Measurements from ENCODE around the gene FER. TPM values are rescaled to one million over a fixed set of nuclear protein-coding genes. Genes with fewer than 3 reads are reported as not detected.

The FER gene
- total RNA-seq, 1 experiment from 2014 or later = 18.0 TPM

GRCh38 chr5:109152565-109152964 lies 404.9 kb downstream of the FER start:
- H2BK5ac ChIP-seq (ENCODE audit: insufficient read length, low read length) = no peak overlapping the region
- no peak overlapping the region for H4K8ac ChIP-seq (replicated peaks; ENCODE audit: insufficient read length, low read depth, low read length)
- H3K4me1 ChIP-seq (ENCODE audit: insufficient read depth, low read length) = no peaks in the 10 kb centered on the region
- Mint-ChIP-seq H3K4me1 (peaks cover 0 to 2% of the 10 kb centered on the region in 2 experiments; a peak in 1 of 4 replicates), H3K9me3 (no peaks in the 10 kb centered on the region), H3K4me3 (no peak overlapping the region), H3K27me3 (ENCODE audit: low read depth) (no peaks in the 10 kb centered on the region), H3K36me3 (ENCODE audit: insufficient read depth in 1 of 3, low read depth in 3 of 3) (no peaks in the 10 kb centered on the region), H3K27ac (no peak overlapping the region)
- no peaks in the 10 kb centered on the region for H3K79me2 ChIP-seq (ENCODE audit: insufficient read depth, low read length)
- H2BK120ac ChIP-seq (ENCODE audit: low read depth, low read length, poor library complexity, severe bottlenecking) = no peak overlapping the region
- no peak overlapping the region for H4K5ac ChIP-seq (ENCODE audit: insufficient read length, low read depth, low read length)
- no peak overlapping the region for H3K14ac ChIP-seq (ENCODE audit: insufficient read depth, low read length)
- no peaks in the 10 kb centered on the region for H4K20me1 ChIP-seq (ENCODE audit: control insufficient read depth, insufficient read depth, insufficient read length)
- H3K79me1 ChIP-seq (ENCODE audit: insufficient read depth, low read depth, low read length, poor library complexity, severe bottlenecking) = no peaks in the 10 kb centered on the region
- no peaks in the 10 kb centered on the region for H3K27me3 ChIP-seq (ENCODE audit: insufficient read depth, low read length)
- no peak overlapping the region for H3K23ac ChIP-seq (ENCODE audit: insufficient read length, low read depth, low read length)
- H2BK20ac ChIP-seq (ENCODE audit: low read depth, low read length, poor library complexity, severe bottlenecking) = no peak overlapping the region
- no peak for DNase-seq
- no peak overlapping the region for H2AFZ ChIP-seq (ENCODE audit: low read length)
- H3T11ph ChIP-seq (ENCODE audit: low read length) = no peak overlapping the region
- no peak overlapping the region for H2AK5ac ChIP-seq (ENCODE audit: insufficient read length, low read length)
- no peak overlapping the region for H2BK12ac ChIP-seq (ENCODE audit: insufficient read length, low read depth, low read length)
- no peak overlapping the region for H3K9ac ChIP-seq (ENCODE audit: extremely low read depth, insufficient read length, low read length)
- no peak overlapping the region for H3K4ac ChIP-seq (ENCODE audit: low read depth, low read length)
- no CpG with 5 or more reads among the region's 4 CpGs for WGBS (ENCODE audit: extremely low coverage, insufficient read length, low lambda C conversion rate)
- no peak overlapping the region for H4K91ac ChIP-seq (ENCODE audit: insufficient read length, low read depth, low read length)
- no peaks in the 10 kb centered on the region for H3K9me3 ChIP-seq (ENCODE audit: control insufficient read depth, low read depth, low read length)
- no peak overlapping the region for H3K18ac ChIP-seq (ENCODE audit: insufficient read length, low read depth, low read length)
- no peak for TF ChIP-seq CTCF (conservative IDR thresholded peaks at IDR 0.05)
- no peaks in the 10 kb centered on the region for H3K23me2 ChIP-seq (ENCODE audit: insufficient read length, low read depth, low read length, poor library complexity, severe bottlenecking)
- no peak overlapping the region for H2BK15ac ChIP-seq (ENCODE audit: low read depth, low read length)
- H3K27ac ChIP-seq (ENCODE audit: insufficient read length, low read depth, low read length) = no peak overlapping the region
- H3K56ac ChIP-seq (ENCODE audit: insufficient read length, low read depth, low read length) = no peak overlapping the region
- H3K4me2 ChIP-seq (ENCODE audit: insufficient read depth, insufficient read length, low read length) = no peak overlapping the region
